HG03280 (cell line): Measurements from ENCODE around the gene LRMDA.
"Not testable (repeated sequence)": the region's sequence is repeated elsewhere in the genome, so short reads cannot be mapped to it uniquely, and the experiment has no call there.

Experiments used
- ATAC-seq: cut with Tn5 transposase; IDR thresholded peaks from one replicate; pipeline ENCODE4 v1.9.1; 2021; ENCODE audit warnings: mild to moderate bottlenecking, moderate library complexity; ENCODE audit not compliant: unreplicated experiment

LRMDA gene

DNA sequence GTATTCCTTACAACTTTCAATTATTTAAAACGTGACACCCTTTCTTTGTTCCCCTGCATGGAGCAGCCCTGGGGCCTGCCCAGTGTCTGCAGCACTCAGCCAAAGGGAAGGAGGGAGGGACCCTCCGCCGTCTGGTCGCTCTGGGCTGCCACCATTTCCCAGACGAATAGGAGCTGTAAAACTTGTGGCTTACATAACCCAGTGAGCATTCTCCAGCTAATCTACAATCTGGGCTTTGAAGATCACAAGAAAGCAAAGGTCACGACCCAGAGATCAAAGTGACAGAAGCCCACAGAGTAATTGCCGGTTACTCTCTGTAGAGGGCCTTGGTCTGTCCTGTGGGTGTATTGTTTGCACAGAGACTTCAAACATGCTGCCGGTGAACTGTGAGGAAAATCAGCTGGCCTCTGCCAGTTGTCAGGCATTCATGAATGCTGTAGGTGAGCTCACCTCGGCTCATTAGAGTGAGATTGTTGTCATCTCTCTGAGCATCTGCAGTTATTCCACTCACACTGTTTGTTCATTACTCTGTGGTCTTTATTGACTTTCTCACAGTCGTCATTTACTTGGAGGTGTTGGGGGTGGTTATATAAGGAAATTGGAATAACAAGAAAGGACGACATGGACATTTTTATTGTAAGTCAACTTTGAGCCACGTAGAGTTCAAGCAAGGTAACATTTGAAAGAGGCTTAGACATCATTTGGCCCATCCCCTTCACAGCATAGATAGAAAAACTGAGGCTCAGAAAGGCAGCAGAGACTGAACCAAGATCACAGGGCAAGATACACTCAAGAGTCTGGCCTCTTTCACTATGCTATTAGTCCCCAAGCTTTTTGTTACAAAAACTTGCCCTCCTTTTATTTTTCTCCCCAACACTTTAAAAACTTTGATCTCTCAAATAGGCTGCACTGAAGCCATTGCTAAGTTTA lies 619.8 kb downstream of the LRMDA start:
- ATAC-seq = no peak

DNA sequence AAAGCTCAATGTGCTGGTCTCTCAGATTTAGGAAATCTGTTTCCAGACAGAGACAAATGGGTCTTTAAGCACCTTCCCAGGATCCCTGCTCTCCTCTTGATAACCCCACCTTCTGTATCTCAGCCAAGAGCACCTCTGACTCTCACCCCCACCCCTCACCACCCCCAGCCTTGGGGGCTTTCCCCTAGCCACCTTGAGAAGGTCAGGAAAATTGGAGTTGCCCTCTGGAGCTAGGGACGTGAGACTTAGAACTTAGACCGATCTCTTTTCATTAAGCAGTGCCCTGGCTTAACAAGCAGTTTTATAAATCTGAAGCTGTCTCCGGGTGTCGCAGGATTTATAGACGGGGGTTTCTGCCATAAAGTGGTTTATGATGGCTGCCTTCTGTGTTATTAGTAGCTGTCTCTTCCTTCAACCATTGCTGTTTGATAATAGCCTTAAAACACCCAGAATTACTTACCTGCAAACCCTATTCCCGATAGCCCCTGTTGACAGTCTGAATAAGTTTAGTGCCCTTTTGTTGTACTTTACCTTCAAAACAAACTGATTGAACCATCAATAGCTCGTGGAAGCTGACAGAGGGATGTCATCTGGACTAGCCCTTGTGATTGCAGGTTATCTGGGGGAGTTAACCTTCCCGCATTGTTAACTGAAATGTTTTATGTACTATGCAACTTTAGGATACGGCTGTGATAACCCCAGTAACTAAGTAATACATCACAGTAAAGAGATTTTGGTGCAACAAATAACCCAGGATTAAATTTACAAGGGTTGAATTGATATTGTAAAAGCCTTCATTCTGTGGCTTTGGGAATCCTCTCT lies 621.5 kb downstream of the LRMDA start:
- ATAC-seq = no peak

DNA sequence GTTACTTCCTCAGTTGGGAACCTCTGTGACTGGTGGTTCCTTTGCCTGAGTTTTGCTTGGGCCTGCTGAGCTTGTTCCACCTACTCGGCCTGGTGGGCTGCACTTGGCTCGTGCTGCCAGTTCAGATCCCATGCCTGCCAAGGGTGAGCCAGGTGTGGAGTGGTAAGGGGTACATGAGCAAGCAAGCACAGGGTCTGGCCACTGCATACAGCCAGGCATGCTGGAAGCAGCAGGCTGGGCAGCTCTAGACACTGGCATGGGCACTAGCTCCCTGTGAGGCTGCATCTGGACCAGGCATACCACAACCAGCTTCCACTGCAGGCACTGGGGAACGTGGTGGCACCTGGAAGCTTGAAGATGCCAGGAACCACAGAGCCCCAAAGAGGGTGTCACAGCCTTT lies 624.0 kb downstream of the LRMDA start:
- no peak for ATAC-seq

DNA sequence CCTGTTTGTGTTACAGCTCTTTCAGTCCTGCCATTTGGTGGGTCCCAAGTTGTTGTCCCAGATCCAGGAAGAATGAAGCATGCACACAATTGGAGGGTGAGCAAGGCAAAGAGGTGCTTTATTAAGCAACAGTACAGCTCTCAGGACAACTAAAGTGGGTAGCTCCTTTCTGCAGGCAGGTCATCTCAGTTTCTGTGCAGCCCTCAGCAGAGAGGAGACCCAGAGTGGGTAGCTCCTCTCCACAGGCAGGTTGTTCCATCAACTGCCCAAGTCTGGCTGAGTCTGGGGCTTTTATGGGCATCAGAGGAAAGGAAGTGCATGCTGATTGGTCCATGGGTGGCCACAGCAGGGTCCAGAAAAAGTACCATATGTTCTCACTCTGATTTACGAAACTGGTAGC lies 624.5 kb downstream of the LRMDA start:
- no peak for ATAC-seq

DNA sequence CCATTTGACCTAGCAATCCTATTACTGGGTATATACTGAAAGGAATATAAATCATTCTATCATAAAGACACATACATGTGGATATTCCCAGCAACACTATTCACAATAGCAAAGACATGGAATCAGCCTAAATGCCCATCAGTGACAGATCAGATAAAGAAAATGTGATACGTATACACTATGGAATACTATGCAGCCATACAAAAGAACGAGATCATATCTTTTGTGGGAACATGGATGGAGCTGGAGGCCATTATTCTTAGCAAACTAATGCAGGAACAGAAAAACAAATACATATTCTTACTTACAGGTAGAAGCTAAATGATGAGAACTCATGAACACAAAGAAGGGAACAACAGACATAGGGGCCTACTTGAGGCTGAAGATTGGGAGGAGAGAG lies 629.6 kb downstream of the LRMDA start:
- not testable (repeated sequence) for ATAC-seq

DNA sequence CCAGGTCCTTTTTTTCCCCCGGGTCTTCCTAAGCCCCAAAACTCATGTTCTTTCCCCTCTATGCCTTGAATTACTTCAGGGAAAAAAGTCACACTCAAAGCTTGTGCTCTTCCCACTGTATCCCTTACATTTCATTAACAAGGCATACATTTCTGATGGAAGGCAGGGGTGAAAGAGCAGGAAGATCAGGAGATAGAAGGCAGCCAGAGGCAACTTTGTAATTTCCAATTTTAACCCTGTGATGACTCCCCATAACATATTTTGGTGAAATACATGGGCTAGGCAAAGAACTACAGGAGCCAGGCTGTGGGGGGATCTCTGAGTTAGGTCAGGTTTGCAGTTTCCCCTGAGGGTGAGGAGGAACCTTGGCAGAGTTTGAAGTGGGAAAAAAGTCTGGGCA lies 635.0 kb downstream of the LRMDA start:
- ATAC-seq = no peak

DNA sequence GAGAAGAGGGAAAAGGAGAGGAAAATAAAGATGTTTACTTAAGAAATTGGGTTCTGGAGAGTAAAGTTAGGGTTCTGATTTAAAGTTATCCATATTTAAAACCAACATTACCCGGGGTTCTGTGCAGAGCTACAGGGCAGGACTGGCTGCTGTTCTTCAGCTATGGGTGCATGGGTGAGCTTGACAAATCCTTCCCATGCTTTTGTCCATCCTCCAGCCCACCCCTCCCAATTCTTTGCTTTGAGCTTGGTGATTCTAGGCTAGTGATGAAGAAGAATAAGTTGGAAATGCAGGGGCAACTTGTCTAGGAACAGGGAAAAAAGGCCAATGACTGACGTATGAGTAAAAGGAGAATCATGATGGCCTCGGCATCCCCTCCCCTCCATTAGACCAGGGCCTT lies 636.0 kb downstream of the LRMDA start:
- no peak for ATAC-seq

DNA sequence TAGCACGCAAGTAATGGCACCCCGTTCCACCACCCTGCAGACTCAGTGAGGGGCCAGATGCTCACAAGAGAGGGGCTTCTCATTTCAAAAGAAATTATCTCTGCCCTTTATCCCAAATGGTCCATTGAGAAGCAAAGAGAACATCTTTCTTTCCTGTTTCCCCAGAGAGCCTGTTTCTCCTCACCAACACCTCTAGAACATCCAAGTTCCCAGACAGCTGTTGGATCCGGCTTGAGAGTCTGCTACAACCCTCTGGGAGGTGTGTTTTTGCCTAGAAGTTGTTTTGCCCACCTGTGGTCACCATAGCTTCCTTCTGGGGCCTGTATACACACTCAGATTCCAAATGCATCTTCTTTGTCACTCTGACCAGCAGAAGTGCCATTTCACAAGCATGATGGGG lies 637.4 kb downstream of the LRMDA start:
- no peak for ATAC-seq

DNA sequence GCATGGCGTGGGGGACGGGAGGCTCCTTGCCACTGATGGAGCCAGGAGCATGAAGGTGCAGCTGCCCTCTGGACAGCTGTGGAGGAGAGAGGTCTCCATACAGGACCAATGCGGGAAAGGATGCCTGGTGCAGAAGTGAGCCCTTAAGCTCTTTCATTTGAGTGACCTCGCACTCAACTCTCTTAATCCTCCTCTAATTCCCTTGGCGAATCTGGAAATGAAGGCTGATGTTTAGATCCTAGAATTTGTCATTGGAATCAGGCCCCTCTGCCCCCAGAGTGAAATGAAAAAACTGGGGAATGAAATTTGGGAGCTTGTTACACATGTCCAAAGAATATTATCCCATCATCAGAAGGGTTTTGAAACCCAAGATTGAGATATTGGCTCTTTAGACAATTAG lies 639.5 kb downstream of the LRMDA start:
- ATAC-seq = no peak

DNA sequence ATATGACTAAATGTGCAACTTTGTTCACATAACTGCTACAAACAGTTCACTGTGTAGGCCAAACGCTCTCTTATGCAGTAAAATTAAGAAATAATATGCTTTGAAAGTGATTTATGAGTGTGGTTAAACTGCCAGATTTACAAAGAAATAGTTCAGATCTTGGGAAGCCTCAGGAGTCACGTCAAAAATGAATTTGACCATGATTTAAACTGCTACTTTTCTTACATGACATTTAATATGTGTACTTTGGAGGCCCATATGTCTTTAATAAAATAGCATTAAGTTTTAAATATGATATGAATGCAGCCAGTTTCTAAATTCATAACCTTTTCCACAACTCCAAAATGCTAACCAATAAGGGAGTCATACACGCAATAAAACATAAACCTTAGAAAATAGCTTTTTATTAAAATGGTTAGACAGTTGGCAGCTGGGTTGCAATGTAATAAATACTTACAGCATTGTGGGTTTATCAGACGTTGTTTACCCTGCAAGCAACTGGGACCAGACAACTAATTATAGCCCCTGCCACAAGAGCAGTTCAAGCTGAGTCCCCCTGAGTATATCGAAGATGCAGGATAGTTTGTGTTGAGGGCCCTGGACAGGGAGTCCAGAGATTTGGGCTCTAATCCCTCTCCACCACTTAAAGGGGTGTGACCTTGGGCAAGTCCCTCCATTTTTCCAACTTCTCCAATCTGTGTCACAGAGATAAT lies 640.4 kb downstream of the LRMDA start:
- ATAC-seq = no peak

DNA sequence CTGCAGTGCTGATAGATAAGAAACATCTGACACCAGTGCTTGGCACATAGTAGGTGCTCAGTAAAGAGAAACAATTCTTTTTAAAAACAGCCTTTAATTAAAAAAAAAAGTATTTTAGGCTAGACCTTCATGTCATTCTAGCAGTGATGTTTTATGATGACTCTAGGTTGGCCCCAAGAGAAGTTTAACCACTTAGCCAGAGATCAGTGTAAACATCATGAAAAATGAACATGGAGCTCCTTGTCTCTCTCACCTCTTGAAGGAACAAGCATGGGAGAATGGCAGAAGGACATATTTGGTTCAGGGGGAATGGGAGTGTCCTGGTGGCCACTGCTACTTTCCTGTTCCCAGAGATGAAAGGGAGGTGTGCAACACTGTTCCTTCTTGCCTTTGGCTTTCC lies 641.0 kb downstream of the LRMDA start:
- ATAC-seq = no peak

DNA sequence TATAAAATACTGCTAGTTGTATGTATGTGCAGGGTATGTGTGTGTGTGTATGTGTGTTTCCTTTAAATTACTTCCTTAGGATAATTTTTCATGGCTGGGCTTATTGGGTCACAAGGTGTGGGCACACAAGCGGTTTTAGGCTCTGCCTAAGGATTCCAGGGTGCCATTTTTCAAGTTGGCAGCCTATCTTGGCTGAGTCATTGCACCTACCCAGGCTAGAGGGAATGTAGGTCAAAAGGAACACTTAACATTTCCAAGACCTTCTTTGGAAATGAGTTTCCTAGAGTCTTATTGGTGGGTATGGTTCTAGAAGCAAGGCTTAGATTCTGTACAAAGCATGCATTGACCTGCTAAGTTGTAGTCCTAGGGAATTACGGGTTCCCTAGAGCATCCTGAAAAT lies 642.1 kb downstream of the LRMDA start:
- no peak for ATAC-seq

DNA sequence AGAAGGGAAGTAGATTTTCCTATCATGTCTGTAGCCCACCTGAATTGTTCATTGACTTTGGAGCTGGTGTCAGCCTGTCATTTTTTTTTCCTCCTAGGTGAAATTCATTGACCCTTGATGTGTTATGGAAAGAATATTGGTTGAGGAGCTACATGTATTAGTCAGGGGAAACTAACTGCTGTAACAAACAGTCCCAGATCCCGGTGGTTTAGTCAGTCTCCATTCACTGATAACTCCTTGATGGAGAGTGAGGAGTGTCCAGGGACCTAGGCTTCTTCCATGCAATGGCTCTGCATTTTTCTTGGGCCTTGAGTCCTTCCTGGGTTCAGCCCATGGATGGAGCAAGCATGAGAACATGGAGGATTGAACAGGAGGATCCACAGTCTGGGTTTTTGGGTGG lies 643.2 kb downstream of the LRMDA start:
- no peak for ATAC-seq

DNA sequence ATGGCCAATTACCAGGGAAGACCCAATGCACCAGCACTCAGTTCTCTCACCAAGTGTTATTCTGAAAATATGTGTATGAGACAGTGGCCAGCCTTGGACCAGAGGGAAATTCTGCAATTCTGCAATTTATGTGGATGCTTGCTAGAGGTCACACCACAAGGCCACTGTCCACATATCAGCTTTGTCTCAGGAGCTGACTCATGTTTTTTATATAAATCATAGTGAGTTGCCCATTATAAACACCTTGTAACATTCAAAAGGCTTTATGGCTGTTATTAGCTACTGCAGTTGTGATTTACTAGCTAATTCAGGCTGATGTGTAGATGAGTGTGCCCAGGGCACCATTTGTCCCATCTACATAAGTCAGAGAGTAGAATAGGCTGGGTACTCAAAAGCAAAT lies 649.0 kb downstream of the LRMDA start:
- ATAC-seq = no peak

DNA sequence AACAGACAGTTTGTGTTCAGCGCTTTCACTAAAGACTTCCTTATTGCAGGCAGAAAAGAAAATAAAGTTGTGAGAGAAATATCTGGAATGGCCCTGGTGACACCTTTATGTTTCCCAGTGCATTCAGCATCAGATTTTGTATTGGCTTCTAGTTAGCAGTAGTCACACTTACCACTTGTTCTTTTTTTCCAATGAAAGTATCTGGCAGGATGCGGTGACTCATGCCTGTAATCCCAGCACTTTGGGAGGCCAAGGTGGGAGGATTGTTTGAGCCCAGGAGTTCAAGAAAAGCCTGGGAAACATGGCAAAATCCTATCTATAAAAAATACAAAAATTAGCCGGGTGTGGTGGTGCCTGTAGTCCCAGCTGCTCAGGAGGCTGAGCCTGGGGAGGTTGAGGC lies 649.6 kb downstream of the LRMDA start:
- no peak for ATAC-seq

DNA sequence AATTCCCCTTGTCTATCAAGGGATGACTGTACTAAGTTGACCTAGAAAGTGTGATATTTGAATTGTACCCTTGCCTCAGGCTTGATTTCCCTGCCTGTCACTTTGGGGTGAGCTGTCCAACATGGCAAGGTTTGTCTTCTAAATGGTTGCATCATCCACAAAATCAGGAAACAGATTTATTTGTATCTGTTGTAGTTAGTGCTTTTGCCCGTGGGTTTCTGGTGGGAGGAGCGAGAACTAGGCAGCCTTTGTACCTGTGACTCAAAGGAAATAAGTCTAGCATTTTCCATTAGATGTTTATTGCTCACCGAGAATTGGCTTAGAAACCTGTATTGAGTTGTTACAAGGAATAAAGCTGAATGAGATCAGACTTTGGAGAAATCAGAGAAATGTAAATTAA lies 650.8 kb downstream of the LRMDA start:
- ATAC-seq = no peak

DNA sequence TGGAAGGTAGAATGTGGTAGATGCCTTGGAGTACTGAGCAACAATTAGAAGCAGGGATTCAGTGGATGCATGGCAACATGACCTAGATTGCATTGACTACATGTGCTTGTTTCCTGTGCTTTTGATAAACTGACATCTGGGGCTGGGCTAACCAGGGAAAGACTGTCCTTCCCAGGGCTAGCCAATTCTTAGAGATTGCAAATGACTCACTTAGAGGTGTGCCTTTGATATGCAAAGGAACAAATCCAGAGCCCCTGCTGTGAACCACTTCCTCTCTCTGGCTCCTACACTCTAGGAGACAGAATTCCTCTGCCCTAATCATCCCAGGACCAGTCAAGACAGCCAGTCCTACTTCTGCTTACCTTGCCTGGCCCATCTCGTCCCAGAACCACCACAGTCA lies 651.5 kb downstream of the LRMDA start:
- no peak for ATAC-seq

DNA sequence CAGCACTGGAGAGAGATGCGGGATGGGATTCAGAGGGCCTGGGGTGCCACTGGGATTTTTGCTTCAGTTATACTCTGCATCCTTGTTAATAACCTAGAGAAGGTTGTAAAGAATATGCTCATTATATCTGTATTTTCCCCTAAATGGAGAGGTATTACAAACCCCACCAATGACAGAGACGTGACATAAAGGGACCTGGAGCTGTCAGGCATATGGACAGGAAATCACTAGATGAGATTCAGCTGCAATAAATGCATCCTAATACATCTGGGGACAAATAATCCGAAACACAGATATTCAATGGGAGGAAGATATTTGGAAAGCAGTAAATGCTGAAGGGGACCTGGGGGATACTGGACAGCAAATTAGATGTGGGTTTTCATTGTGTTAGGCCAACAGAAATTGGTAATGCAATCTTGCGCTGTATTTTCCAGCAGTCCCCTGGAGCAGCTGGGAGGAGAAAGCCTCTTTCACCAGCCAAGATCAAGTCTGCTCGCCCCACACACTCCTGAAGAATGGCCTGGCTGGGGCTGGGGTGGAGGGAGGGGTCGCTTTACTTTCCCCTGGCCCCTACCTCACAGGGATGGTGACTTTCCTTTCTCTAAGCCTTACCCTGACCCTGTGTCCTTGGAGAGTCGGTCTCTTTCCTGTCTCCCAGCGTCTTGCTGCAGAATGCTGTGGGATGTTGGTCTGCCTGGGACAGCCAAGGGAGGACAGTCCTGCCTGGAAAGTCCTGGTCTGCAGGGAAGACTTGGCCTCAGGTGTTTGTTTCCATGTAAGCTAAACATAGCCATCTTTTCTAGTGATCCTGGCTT lies 653.8 kb downstream of the LRMDA start:
- no peak for ATAC-seq

DNA sequence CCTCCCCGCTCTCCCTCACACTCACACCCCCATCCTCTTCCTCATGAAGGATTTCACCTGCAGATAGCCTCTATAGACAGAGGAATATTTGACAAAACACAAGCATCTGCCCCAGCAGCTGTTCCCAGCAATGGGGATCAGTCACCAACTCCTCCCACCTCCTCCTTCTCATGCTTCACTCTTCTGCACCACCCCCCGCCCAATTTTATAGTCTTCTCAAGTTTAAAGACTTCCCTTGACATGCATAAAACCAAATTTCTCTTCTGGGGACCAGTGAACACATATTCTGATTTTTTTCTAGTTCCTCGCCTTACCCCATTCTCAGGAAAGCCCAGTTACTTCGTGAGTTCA lies 654.4 kb downstream of the LRMDA start:
- ATAC-seq = no peak

DNA sequence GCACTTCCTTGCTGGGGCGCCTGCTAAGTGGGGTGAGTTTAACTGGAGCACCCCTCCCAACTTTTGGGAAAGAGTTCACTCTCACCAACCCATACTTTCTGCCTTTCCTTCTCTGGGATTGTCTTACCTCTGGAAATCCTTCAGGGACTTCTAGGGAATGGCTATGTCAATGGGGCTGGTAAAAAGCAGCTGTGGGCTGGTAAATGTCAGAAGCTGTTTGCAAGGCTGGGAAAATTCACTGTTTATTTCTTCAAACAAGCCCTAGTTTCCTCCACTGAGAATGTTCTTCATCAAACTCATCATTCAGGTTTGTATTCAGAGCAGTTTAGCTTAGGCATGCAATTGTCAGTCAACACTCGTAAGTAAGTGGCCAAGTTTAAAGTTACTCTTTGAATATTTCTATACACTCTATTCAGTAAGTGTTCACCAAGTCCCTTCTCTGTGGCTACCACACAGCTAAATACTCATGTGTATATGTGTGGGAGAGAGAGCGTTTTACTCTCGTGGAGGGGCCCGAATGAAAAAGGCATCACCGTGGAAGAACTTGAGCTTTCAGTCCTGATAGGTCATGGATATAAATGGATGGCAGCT lies 654.8 kb downstream of the LRMDA start:
- no peak for ATAC-seq
